Common myeloid progenitor, CD34-positive (primary cell): ENCODE results near the gene CSNK1A1.
"Not testable (repeated sequence)": the region's sequence is repeated elsewhere in the genome, so short reads cannot be mapped to it uniquely, and the experiment has no call there.

Source experiments
- CTCF ChIA-PET: fragments of 350-600 bp; sonication (Branson Sonifier 250); formaldehyde crosslinking; loops from one replicate; lab custom pipeline; 2021; ENCODE audit warnings: antibody characterized with exemption; lab: Charles Lee
- POLR2A ChIA-PET: fragments of 350-600 bp; sonication (Branson Sonifier 250); formaldehyde crosslinking; loops from one replicate; lab custom pipeline; 2021; ENCODE audit warnings: antibody characterized with exemption; lab: Charles Lee
- DNase-seq, 3 donors: peaks; one replicate each; pipeline versions ENCODE4 v3.0.0 to v3.0.0-alpha.2; 2013
- H3K27ac ChIP-seq, 2 experiments: 1 replicate in 1 of 2; 2 replicates in 1 of 2; pipeline ENCODE4 v1.7.0; 2013; ENCODE audit warnings: inconsistent platforms in 2 of 2, low read length in 2 of 2, mild to moderate bottlenecking in 2 of 2, low read depth in 1 of 2, moderate library complexity in 1 of 2; ENCODE audit not compliant: severe bottlenecking in 2 of 2, insufficient read depth in 1 of 2, poor library complexity in 1 of 2
- H3K27me3 ChIP-seq, 5 experiments: replicated peaks in 2 of 5; 1 replicate in 3 of 5; 2 replicates in 2 of 5; pipeline versions ENCODE4 v1.6.1 to v1.7.0; 2013; ENCODE audit warnings: low read length in 4 of 5, mild to moderate bottlenecking in 2 of 5, moderate library complexity in 2 of 5, inconsistent platforms in 1 of 5; ENCODE audit not compliant: insufficient read depth in 5 of 5, control insufficient read depth in 4 of 5
- H3K36me3 ChIP-seq, 4 experiments: 1 replicate in 2 of 4; 2 replicates in 2 of 4; pipeline versions ENCODE4 v1.6.1 to v1.7.0; 2013; ENCODE audit warnings: low read length in 3 of 4, control low read depth in 1 of 4, mild to moderate bottlenecking in 1 of 4; ENCODE audit not compliant: control insufficient read depth in 4 of 4, insufficient read depth in 4 of 4
- H3K4me1 ChIP-seq, 4 experiments: 1 replicate in 3 of 4; 2 replicates in 1 of 4; pipeline versions ENCODE4 v1.6.1 to v1.7.1; 2013; ENCODE audit warnings: low read length in 3 of 4, mild to moderate bottlenecking in 3 of 4, control low read depth in 1 of 4, inconsistent platforms in 1 of 4, moderate library complexity in 1 of 4; ENCODE audit not compliant: control insufficient read depth in 4 of 4, insufficient read depth in 4 of 4; ENCODE audit errors: control extremely low read depth in 1 of 4
- H3K4me3 ChIP-seq, 7 experiments: 1 replicate in 4 of 7; 2 replicates in 3 of 7; pipeline versions ENCODE4 v1.5.1 to v1.7.0; 2013; ENCODE audit warnings: mild to moderate bottlenecking in 7 of 7, low read length in 6 of 7, moderate library complexity in 6 of 7, inconsistent platforms in 2 of 7, low read depth in 2 of 7, control low read depth in 1 of 7; ENCODE audit not compliant: insufficient read depth in 4 of 7, control insufficient read depth in 1 of 7; ENCODE audit errors: extremely low read depth in 1 of 7
- H3K9me3 ChIP-seq, 5 experiments: 1 replicate in 4 of 5; 2 replicates in 1 of 5; pipeline versions ENCODE4 v1.6.1 to v1.7.1; 2013; ENCODE audit warnings: low read length in 4 of 5, mild to moderate bottlenecking in 2 of 5, inconsistent platforms in 1 of 5, low read depth in 1 of 5, moderate library complexity in 1 of 5; ENCODE audit not compliant: control insufficient read depth in 4 of 5, insufficient read depth in 2 of 5; ENCODE audit errors: control extremely low read depth in 1 of 5
- WGBS: methylation state at CpG from one replicate; pipeline ENCODE4 v1.1.5; 2013; ENCODE audit not compliant: insufficient coverage; 5-methylcytosine and 5-hydroxymethylcytosine counted together

Gene CSNK1A1

DNA sequence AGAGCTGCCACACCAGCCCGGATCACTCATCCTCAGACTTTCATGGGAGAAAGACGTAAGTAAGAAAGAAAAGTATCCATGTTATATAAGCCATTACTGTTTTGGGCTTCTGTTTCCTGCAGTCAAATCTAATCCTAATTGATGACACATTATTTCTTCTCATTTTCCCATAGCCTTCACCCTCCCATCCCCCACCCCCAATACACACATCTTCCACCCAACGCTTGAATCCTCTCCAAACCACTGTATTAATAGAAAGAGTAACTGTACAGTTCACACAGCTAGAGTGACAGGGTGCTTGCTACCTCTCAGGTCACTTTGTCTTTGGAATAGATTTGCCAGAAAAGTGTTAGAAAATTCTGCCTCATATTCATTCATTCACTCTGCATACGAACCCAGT is 102.8 kb downstream of the CSNK1A1 start:
- ChIA-PET POLR2A (no interaction called here), CTCF (interaction anchor here (0.8 to 5.6 kb wide), 4 partner anchors 9 to 104 kb away, joined by 3 to 49 read pairs (median 5); partner anchors contain the start of gene CSNK1A1)
- peaks cover 0 to 17% (median 13%) of the 10 kb centered on the region in 4 experiments for H3K4me1 ChIP-seq
- no peaks in the 10 kb centered on the region for H3K27me3 ChIP-seq
- DNase-seq = no peak
- H3K27ac ChIP-seq = no peak overlapping the region
- H3K36me3 ChIP-seq = no peaks in the 10 kb centered on the region
- H3K4me3 ChIP-seq = no peak overlapping the region
- 100% methylated on average over 2 of the region's 4 CpGs for WGBS
- peaks cover 0 to 3% (median 0%) of the 10 kb centered on the region in 5 experiments for H3K9me3 ChIP-seq

DNA sequence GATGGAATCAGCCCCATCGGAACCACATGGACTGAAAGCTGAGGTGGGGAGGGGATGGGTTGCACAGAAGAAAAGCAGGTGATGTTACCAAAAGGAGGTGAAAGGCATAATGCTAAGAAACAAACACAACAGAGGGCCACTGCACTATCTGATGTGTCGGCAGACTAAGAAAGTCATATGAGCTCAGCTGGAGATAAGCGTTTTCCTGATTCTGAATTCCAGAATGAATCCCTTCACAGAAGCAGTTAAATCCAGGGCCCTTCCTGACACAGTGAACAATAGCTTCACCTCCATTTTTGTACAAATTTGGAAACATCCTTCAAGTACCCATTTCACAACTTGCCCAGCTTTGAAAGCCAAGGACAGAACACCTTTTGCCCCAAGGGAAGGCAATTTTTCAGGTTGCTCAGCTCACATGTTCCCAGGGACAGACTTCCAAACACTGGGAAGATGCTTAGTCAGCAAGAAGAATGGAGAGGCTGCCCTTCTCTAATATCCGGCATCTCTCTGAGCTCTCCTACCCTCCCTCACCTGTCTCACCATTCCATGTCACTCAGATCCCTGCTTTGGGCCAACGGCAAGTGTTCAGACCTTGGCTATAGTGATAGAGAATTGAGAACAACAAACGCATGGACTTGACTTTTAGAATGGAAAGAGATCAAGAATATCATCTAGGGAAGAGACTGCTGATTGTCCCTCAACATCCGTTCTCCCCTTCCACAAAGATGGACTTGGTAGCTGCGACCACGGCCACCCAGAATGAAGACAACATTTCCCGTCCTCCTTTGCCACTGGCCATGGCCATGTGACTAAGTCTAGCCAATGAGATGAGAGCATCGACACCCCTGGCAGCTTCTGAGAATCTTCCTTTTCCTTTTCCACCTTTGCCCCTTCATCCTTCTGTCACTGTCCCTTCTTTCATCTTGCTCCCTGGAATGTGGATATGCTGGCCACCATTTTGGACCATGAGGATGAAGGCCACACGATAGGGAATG is 103.6 kb downstream of the CSNK1A1 start:
- no peak overlapping the region for H3K27ac ChIP-seq
- H3K4me3 ChIP-seq = no peak overlapping the region
- 100% methylated on average over 9 of the region's 12 CpGs for WGBS
- H3K27me3 ChIP-seq = no peaks in the 10 kb centered on the region
- no peak for DNase-seq
- ChIA-PET CTCF (interaction anchor here (0.7 to 5.6 kb wide), 9 partner anchors 8 to 119 kb away, joined by 3 to 49 read pairs (median 3); partner anchors contain the start of gene CSNK1A1), POLR2A (no interaction called here)
- peaks cover 0 to 3% (median 0%) of the 10 kb centered on the region in 5 experiments for H3K9me3 ChIP-seq
- H3K36me3 ChIP-seq = no peaks in the 10 kb centered on the region
- peaks cover 0 to 17% (median 13%) of the 10 kb centered on the region in 4 experiments for H3K4me1 ChIP-seq

DNA sequence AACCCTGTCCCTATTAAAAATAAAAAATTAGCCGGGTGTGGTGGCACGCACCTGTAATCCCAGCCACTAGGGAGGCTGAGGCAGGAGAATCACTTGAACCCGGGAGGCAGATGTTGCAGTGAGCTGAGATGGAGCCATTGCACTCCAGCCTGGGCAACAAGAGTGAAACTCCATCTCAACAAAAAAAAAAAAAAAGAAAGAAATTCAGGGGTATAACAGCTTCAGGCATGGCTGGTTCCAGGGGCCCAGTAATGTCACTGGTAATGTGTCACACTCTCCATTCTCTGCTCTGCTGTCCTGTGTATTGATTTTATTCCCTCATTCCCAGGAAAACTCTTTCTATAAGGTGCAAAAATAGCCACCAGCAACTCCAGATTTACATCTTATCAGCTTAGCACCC is 104.4 kb downstream of the CSNK1A1 start:
- POLR2A ChIA-PET = interaction anchor here (0.6 kb wide), 1 partner anchor 142 kb away, joined by 3 read pairs; no protein-coding TSS in a partner anchor
- H3K27ac ChIP-seq = not testable (repeated sequence)

DNA sequence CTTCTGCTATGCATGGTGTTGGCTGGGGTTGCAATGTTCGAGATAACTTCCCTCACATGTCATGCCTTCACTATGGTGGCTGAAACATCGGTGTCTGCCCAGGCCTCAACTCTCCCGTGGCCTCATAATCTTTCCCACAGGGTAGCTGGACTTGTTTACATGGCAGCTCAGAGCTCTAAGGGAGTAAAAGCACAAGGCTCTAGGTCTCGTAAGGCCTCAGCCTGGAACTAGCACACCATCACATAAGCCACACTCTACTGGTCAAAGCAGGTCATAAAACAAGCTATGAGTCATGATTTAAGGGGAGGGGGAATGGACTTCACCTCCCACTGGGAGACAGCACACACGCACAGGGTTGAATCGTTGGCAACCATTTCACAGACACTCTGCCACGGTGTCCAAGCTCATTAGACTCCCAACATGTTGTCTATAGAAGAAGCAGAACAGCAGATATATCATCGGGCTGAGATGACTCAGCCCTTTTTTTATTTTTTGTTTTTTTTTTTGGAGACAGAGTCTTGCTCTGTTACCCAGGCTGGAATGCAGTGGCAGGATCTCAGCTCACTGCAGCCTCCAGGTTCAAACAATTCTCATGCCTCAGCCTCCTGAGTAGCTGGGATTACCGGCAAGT is 105.4 kb downstream of the CSNK1A1 start:
- no peak overlapping the region for H3K4me3 ChIP-seq
- WGBS = 78% methylated on average over 6 of the region's 9 CpGs
- no peak overlapping the region for H3K27ac ChIP-seq
- peak in 2 of 3 donors; percentile 64 to 75 for DNase-seq
- ChIA-PET POLR2A (no interaction called here), CTCF (interaction anchor here (0.6 to 5.6 kb wide), 13 partner anchors 12 to 1794 kb away, joined by 3 to 49 read pairs (median 3); partner anchors contain the start of gene CSNK1A1)
- H3K9me3 ChIP-seq = peaks cover 0 to 3% (median 0%) of the 10 kb centered on the region in 5 experiments
- H3K36me3 ChIP-seq = no peaks in the 10 kb centered on the region
- H3K4me1 ChIP-seq = peaks cover 0 to 7% (median 3%) of the 10 kb centered on the region in 4 experiments
- H3K27me3 ChIP-seq = no peaks in the 10 kb centered on the region

More for the DNA sequence above, 104.4 kb downstream of the CSNK1A1 start:
- DNase-seq, H3K27me3 ChIP-seq, H3K4me1 ChIP-seq, H3K36me3 ChIP-seq, H3K9me3 ChIP-seq, H3K4me3 ChIP-seq: not testable (repeated sequence)
- CTCF ChIA-PET = interaction anchor here (0.6 to 5.6 kb wide), 8 partner anchors 9 to 1793 kb away, joined by 3 to 49 read pairs (median 4); no protein-coding TSS in a partner anchor
- WGBS = 90% methylated on average over 2 of the region's 3 CpGs

DNA sequence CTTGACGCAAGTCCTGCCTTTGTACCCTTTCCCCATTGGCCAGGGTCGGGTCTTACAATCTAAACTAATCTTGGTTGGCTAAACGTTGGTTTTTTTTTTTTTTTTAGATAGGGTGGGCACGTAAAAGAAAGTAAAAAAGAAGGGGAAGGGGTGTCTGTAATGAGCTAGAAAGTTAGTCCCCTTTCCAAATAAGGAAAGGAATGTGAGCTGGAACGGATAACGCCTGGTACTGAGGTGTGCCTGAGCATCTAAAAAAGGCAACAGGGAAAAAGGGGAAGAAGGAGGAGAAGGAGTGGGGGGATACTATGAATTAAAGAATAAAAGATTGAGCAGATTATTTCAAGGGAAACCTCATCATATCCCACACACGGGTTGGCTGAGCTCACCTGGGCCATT is 105.9 kb downstream of the CSNK1A1 start:
- WGBS = 82% methylated on average over 6 of the region's 7 CpGs
- DNase-seq = no peak
- ChIA-PET POLR2A (no interaction called here), CTCF (interaction anchor here (0.8 to 5.6 kb wide), 11 partner anchors 10 to 109 kb away, joined by 3 to 49 read pairs (median 3); partner anchors contain the start of gene CSNK1A1)
- Histone ChIP-seq H3K27ac (no peak overlapping the region), H3K4me1 (peaks cover 0 to 9% (median 5%) of the 10 kb centered on the region in 4 experiments), H3K27me3 (no peaks in the 10 kb centered on the region), H3K9me3 (peaks cover 0 to 3% (median 0%) of the 10 kb centered on the region in 5 experiments), H3K4me3 (no peak overlapping the region), H3K36me3 (no peaks in the 10 kb centered on the region)

DNA sequence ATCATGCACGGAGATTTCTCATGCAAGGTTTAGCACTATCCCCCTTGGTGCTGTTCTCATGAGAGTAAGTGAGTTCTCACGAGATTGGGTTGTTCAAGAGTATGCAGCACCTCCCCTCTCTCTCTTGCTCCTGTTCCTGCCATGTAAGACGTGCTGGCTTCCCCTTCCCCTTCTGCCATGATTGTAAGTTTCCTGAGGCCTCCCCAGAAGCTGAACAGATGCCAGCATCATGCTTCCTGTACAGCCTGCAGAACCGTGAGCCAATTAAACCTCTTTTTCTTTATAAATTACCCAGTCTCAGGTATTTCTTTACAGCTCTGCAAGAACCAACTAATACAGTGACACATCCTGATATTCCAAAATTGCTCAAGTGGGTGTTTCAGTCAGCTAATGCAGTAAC is 106.8 kb downstream of the CSNK1A1 start:
- H3K27me3 ChIP-seq, H3K4me3 ChIP-seq, POLR2A ChIA-PET, DNase-seq, H3K36me3 ChIP-seq, H3K27ac ChIP-seq, H3K9me3 ChIP-seq: not testable (repeated sequence)
- WGBS = 80% methylated on average over 4 of the region's 4 CpGs
- CTCF ChIA-PET = interaction anchor here (0.6 to 5.6 kb wide), 5 partner anchors 11 to 63 kb away, joined by 3 to 49 read pairs (median 3); no protein-coding TSS in a partner anchor
- peaks cover 0 to 18% (median 13%) of the 10 kb centered on the region in 4 experiments for H3K4me1 ChIP-seq
